ENCODE results near the gene CRACDL. TPM values are rescaled to one million over a fixed set of nuclear protein-coding genes. Genes with fewer than 3 reads are reported as not detected.
"Not testable (repeated sequence)": the region's sequence is repeated elsewhere in the genome, so short reads cannot be mapped to it uniquely, and the experiment has no call there.

CRACDL gene
- total RNA-seq, 3 donors from 2014 or later = 0.10 to 0.46 (median 0.16) TPM

DNA sequence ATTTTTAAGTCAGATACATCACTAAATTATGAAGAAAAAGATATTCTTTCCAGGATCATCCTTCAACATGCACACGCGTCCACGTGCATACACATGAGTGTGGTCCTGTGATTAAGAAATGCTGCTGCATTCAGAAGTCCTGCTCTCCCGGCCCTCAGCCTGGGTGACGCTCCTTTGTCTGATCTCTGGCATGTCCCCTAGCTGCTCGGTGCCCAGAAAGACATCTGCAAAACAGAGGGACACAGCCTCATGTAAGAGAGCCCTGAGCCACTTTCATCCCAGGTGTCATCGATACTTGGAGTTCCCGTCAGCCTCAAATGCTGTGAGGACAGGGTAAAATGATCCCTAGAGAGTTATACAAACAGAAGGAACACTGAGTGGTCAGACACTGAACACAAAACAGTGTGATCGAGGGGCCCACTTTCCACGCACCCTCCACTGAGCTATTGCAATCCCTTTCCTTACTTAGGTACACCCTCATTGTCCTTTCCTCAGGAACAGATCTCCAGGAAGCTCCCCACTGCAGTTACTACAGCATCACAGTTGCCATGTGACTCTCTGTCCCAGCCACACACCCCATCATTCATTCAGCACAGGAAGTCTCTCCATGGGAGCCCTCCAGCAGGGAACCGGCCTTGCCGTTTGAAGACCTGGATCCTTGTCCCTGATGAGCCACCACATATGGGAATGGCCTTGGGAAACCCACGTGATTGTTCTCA, 32.1 kb downstream of the CRACDL start:
- peaks cover 4% of the 10 kb centered on the region for H3K4me1 Mint-ChIP-seq (ENCODE audit: low read depth)
- H3K36me3 Mint-ChIP-seq (ENCODE audit: insufficient read depth) = no peaks in the 10 kb centered on the region
- ATAC-seq (no peak), DNase-seq (no peak)
- no peak overlapping the region for H3K4me3 Mint-ChIP-seq
- no peaks in the 10 kb centered on the region for H3K9me3 Mint-ChIP-seq
- peaks cover 8% of the 10 kb centered on the region for H3K27me3 Mint-ChIP-seq (ENCODE audit: low read depth)

DNA sequence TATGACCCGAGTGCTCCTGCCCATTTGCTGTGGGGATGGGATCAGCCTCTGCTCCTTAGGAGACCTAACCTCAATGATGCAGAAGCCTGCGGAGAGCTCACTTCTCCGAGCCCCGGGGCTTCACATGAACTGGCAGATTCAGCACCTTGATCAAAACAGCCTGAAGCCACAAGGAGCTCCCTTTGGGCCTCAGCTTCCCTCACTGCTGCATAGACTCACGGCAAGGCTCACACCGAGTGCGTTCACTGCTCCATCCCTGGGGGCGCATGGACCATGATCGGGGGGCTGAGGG, 33.0 kb downstream of the CRACDL start:
- Mint-ChIP-seq H3K27me3 (ENCODE audit: low read depth) (peaks cover 4% of the 10 kb centered on the region), H3K36me3 (ENCODE audit: insufficient read depth) (no peaks in the 10 kb centered on the region), H3K9me3 (no peaks in the 10 kb centered on the region), H3K4me3 (no peak overlapping the region), H3K4me1 (ENCODE audit: low read depth) (no peaks in the 10 kb centered on the region)
- DNase-seq (no peak), ATAC-seq (no peak)

DNA sequence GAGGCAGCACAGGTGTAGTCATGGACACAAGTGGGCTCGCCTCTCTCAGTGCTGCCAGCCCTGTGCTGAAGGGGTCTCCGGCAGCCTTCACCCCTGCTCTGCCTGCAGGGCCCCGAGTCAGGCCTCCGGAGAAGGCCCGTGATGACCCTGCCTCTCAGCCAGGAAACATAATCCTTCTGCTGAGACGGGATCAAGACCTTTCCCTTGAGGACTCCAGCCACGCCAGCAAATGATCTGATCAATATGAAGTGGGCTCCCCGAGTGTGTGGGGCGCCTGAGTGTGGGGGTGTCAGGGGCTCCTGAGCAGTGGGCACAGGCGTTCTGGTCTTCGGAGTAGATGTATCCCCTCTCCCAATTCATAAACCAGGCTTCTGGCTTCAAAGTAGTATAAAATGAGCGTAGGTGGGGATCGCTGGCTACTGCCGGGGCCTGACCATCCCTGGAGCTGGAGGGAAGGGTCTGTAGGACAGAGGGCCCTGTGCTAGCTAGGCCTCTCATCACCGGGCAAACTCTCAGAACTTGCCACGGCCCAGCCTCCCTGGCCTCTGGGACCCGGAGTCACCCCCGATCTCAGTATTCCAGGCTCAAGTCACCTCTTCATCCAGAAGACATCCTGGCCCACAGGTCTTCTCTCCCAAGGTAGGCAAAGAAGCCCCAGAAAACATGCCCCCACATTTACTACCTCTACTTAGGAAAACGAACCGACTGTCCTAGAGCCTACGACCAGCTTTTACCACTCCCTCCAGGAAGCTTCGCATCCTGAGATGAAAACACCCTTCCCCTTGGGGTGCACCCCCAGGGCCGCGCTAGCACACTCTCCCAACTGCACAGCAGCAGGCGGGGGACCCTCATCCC, 33.6 kb downstream of the CRACDL start:
- Mint-ChIP-seq H3K36me3 (ENCODE audit: insufficient read depth) (no peaks in the 10 kb centered on the region), H3K9me3 (no peaks in the 10 kb centered on the region), H3K27me3 (ENCODE audit: low read depth) (peaks cover 4% of the 10 kb centered on the region), H3K4me3 (no peak overlapping the region), H3K4me1 (ENCODE audit: low read depth) (no peaks in the 10 kb centered on the region)
- DNase-seq = no peak
- ATAC-seq = no peak

DNA sequence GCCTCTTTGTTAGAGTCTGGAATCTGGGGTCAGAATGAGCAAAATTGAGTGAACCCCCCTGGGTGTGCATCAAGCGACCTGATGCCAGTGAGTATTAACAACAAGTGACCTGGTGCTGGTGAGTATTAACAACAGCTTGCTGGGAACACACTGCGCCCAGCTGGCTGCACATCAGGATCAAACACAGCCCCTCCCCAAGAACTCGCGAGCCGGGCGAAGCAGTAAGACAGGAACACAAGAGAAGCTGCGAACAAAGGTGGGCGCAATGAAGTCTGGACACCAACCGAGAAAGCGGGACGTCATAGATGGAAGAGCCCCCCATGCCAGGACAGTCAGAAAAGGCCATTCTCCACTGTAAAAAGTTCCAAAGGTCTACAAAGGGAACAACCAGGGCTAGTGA, 34.3 kb downstream of the CRACDL start:
- Mint-ChIP-seq H3K4me3 (no peak overlapping the region), H3K4me1 (ENCODE audit: low read depth) (no peaks in the 10 kb centered on the region), H3K27me3 (ENCODE audit: low read depth) (peaks cover 4% of the 10 kb centered on the region), H3K9me3 (no peaks in the 10 kb centered on the region), H3K36me3 (ENCODE audit: insufficient read depth) (no peaks in the 10 kb centered on the region)
- ATAC-seq (no peak), DNase-seq (no peak)

DNA sequence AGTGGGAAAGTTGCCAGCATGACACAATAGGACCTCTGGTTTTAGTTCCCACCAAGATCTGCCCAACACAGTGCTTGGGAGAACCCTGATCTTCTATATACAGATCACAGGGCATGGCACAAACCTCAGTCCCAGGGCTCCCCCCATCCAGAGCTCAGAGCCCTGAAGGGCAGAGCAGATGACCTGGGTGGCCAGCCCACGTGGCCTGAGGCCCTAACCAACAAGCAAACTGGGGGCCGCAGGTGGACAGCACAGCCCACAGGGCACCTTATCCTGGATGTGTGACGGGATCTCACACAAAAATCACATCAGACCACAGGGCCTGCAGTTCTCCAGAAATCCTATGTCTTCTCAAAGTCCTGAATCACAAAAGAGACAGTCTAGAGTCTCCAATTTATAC, 34.7 kb downstream of the CRACDL start:
- H3K9me3 Mint-ChIP-seq = no peaks in the 10 kb centered on the region
- no peak for DNase-seq
- H3K4me1 Mint-ChIP-seq (ENCODE audit: low read depth) = no peaks in the 10 kb centered on the region
- no peak for ATAC-seq
- no peaks in the 10 kb centered on the region for H3K36me3 Mint-ChIP-seq (ENCODE audit: insufficient read depth)
- H3K27me3 Mint-ChIP-seq (ENCODE audit: low read depth) = peaks cover 4% of the 10 kb centered on the region
- no peak overlapping the region for H3K4me3 Mint-ChIP-seq

DNA sequence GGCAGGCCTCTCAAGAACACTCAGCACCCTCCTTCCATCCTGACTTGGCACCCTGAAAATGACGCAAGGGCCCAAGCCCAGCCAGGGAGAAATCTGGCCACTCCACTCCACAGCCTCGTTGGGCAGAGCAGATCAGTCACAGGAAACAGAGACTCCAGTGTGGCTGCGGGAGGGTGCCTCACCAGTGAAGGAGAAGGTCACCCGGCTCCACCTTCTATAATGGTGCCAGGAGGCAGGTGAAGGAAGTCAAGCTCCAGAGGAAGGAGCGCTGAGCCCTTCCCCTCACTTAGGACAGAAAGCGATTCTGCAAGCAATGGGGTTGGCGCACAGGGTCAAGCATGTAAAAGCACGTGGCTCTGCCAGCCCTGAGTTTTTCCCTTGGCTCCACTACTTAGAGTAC, 35.3 kb downstream of the CRACDL start:
- Mint-ChIP-seq H3K36me3 (ENCODE audit: insufficient read depth) (no peaks in the 10 kb centered on the region), H3K4me1 (ENCODE audit: low read depth) (no peaks in the 10 kb centered on the region), H3K4me3 (no peak overlapping the region), H3K9me3 (no peaks in the 10 kb centered on the region), H3K27me3 (ENCODE audit: low read depth) (peaks cover 2% of the 10 kb centered on the region)
- no peak for ATAC-seq
- no peak for DNase-seq

DNA sequence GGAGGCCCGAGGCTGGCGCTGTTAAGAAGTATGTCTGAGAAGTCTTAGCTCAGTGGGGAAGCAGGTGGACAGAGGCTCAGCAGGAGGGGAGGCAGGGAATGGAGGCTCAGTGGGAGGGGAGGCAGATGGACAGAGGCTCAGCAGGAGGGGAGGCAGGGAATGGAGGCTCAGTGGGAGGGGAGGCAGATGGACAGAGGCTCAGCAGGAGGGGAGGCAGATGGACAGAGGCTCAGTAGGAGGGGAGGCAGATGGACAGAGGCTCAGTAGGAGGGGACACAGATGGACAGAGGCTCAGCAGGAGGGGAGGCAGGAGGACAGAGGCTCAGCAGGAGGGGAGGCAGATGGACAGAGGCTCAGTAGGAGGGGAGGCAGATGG, 36.3 kb downstream of the CRACDL start:
- H3K4me3 Mint-ChIP-seq; DNase-seq; H3K4me1 Mint-ChIP-seq (ENCODE audit: low read depth); ATAC-seq; H3K36me3 Mint-ChIP-seq (ENCODE audit: insufficient read depth); H3K9me3 Mint-ChIP-seq; H3K27me3 Mint-ChIP-seq (ENCODE audit: low read depth): not testable (repeated sequence)

DNA sequence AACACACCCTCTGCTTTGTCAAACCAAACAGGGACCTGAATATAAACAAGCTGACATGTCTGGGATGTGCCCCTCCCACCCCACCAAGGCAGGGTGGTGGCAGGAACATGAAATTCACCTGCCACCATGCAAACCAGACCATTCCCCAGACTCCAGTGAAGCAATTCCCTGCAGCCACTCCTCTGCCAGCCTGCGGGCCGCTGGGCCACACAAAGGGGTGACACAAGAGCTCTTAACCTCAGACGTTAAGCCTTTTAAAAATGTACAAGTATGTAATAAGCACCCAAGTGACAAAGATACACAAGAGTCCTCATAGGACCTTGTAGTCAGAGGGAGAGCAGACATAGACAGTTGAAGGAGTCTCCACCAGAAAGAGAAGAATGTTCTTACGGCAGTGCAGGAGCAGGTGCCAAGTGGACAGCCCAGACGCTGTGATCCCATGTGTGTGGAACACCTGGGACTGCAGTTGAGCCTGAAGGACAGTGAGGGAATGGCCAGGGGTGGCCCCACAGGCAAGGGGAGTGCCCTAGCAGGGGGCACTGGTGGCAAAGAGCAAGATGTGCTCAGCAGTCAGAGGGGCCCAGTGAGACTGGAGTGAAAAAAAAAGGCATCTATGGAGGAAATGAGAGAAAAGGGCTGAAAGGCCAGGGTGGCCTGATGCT, 36.9 kb downstream of the CRACDL start:
- Mint-ChIP-seq H3K27me3 (ENCODE audit: low read depth) (peaks cover 2% of the 10 kb centered on the region), H3K4me3 (no peak overlapping the region), H3K9me3 (no peaks in the 10 kb centered on the region), H3K4me1 (ENCODE audit: low read depth) (no peaks in the 10 kb centered on the region), H3K36me3 (ENCODE audit: insufficient read depth) (no peaks in the 10 kb centered on the region)
- ATAC-seq = no peak
- DNase-seq = no peak

DNA sequence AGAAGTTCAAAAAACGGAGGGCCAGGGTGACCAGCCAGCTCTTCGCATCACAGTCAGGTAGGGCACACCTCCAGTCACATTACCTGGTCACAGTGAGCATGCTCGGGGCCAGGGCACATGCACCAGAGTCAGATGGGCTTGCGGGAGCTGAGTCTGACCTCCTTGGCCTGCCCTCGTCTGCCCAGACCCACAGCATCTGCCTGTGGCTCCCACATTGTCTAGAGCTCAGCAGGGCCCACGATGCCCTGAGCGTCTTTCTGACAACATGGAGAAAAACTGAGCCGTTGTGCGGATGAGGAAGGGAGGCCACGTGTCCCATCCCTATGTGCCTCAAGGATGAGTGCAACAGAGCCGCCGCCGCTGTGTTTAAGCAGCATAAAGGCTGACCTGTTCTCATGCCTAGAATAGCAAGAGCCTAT, 37.6 kb downstream of the CRACDL start:
- H3K4me3 Mint-ChIP-seq = no peak overlapping the region
- ATAC-seq (no peak), DNase-seq (no peak)
- no peaks in the 10 kb centered on the region for H3K9me3 Mint-ChIP-seq
- no peaks in the 10 kb centered on the region for H3K4me1 Mint-ChIP-seq (ENCODE audit: low read depth)
- H3K36me3 Mint-ChIP-seq (ENCODE audit: insufficient read depth) = no peaks in the 10 kb centered on the region
- peaks cover 2% of the 10 kb centered on the region for H3K27me3 Mint-ChIP-seq (ENCODE audit: low read depth)

DNA sequence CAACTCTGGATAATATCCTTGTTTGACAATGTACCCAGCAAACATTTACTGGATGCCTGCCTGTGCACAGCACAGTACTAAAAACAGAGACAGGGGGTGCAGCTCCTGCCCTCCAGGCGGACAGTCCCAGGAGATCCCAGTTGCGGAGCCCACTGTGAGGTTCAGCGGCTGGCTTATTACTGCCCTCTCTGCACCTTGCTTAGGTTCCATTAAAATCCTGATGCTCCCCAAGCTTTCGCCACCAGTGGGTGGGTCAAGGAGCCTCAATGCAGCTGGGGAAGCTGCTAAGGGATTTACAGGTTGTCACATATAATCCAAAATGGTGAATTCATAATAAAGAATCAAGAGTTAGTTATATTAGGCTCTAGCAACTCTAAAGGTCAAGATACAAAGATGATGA, 38.3 kb downstream of the CRACDL start:
- Mint-ChIP-seq H3K36me3 (ENCODE audit: insufficient read depth) (no peaks in the 10 kb centered on the region), H3K27me3 (ENCODE audit: low read depth) (peaks cover 2% of the 10 kb centered on the region), H3K4me1 (ENCODE audit: low read depth) (no peaks in the 10 kb centered on the region), H3K4me3 (no peak overlapping the region), H3K9me3 (no peaks in the 10 kb centered on the region)
- ATAC-seq (no peak), DNase-seq (no peak)

DNA sequence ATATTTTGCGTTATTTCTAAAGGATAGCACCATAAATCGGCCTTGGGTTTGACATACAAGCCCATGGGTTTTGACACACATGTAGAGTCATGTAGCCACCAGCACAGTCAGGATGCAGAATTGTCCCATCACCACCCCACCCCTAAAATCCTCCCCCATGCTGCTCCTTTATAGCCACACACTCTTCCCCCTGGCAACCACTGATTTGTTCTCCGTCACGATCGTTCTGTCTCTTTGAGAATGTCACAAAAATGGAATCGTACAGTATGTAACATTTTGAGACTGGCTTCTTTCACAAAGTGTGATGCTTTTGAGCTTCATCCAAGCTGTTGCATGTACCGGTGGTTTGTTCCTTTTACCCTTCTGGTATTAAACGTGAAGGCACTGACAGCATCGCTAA, 39.1 kb downstream of the CRACDL start:
- H3K9me3 Mint-ChIP-seq = no peaks in the 10 kb centered on the region
- peaks cover 2% of the 10 kb centered on the region for H3K27me3 Mint-ChIP-seq (ENCODE audit: low read depth)
- H3K4me3 Mint-ChIP-seq = no peak overlapping the region
- H3K4me1 Mint-ChIP-seq (ENCODE audit: low read depth) = no peaks in the 10 kb centered on the region
- no peaks in the 10 kb centered on the region for H3K36me3 Mint-ChIP-seq (ENCODE audit: insufficient read depth)
- ATAC-seq (no peak), DNase-seq (no peak)

DNA sequence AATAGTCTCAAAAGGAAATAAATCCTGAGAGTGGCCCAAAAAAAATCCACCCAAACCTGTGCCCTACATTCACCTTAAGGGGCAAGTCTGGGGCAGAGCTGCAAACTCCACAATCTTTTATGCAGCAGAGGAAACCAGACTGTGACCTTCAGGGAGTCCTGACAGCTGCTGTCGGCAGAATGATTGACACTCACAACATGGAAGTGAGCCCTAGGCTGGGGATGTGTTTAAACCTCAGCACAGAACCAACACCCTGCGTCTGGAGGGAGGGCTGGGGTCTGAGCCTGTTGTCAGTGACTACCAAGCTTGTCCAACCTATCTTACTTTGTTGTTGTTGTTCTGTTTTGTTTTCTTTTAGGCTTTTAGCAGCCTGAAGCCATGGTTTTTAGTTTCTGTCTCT, 39.6 kb downstream of the CRACDL start:
- ATAC-seq (no peak), DNase-seq (no peak)
- Mint-ChIP-seq H3K36me3 (ENCODE audit: insufficient read depth) (no peaks in the 10 kb centered on the region), H3K4me3 (no peak overlapping the region), H3K9me3 (no peaks in the 10 kb centered on the region), H3K4me1 (ENCODE audit: low read depth) (no peaks in the 10 kb centered on the region), H3K27me3 (ENCODE audit: low read depth) (peaks cover 2% of the 10 kb centered on the region)

DNA sequence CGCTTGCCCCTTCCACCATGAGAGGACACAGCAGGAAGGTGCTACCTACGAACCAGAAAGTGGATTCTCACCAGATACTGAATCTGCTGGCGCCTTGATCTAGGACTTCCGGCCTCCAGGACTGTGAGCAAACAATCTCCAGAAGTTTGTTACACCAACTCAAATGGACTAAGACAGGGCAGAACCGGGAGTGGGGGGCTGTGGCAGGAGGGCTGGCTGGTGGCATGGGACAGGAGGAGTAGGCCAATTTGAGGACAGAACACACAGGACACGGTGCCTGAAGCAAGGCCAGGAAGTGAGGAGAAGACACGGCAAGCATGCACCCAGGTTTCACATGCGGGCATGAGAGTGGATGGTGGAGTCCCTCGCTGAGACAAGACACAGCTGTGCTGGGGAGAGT, 40.1 kb downstream of the CRACDL start:
- H3K4me1 Mint-ChIP-seq (ENCODE audit: low read depth) = no peaks in the 10 kb centered on the region
- peaks cover 2% of the 10 kb centered on the region for H3K27me3 Mint-ChIP-seq (ENCODE audit: low read depth)
- no peak for ATAC-seq

DNA sequence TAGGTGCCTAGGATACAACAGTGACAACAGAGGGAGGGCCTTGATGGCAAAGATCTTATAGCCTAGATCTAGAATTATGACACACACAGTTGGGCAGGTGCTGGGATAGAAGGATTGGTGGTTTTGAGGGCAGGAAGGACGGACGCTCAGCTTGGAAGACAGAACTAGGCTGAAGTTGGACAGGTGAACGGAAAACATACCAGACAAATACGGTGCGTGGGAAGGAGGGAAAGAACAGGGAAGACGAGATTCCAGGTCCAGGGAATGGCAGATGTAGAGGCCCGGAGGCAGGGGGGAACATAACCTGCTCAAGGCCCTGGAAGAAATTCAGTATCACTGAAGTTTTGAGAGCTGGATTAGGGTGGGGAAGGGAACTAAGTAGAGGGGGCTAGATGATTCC, 40.8 kb downstream of the CRACDL start:
- DNase-seq (no peak), ATAC-seq (no peak)
- Mint-ChIP-seq H3K27me3 (ENCODE audit: low read depth) (peaks cover 2% of the 10 kb centered on the region), H3K4me3 (no peak overlapping the region), H3K4me1 (ENCODE audit: low read depth) (no peaks in the 10 kb centered on the region), H3K36me3 (ENCODE audit: insufficient read depth) (no peaks in the 10 kb centered on the region), H3K9me3 (peaks cover under 1% of the 10 kb centered on the region)

More for the DNA sequence above, 40.1 kb downstream of the CRACDL start:
- Mint-ChIP-seq H3K9me3 (no peaks in the 10 kb centered on the region), H3K4me3 (no peak overlapping the region), H3K36me3 (ENCODE audit: insufficient read depth) (no peaks in the 10 kb centered on the region)
- DNase-seq = no peak
